GM12801 (cell line): ENCODE measurements around the gene BLTP2.

ENCODE experiments used
- TF ChIP-seq, protein P1 (sequence below): IDR thresholded peaks from one replicate; pipeline ENCODE4 v1.5.1; 2011; ENCODE audit warnings: control low read depth; ENCODE audit not compliant: insufficient read length; ENCODE audit errors: extremely low read depth

BLTP2 gene

DNA sequence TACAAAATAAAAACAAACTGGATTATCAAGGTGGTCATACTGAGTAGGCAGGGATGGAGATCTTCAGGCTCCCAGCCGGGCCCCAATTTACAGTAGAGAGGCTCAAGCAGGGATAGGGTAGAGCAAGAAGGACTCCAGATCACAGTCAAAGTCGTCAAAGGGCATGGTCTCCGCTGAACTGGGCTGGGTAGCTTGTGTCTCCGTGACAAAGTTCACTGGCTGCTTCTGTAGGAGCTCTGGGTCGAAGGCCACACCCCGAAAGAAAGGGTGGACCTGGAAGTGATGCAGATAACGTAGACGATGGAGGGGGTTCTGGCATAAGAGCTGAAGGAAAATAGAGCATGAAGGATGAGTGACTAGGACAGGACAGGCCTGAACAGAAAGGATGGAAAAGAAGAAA, 34.6 kb downstream of the BLTP2 start:
- TF ChIP-seq, protein P1, sequence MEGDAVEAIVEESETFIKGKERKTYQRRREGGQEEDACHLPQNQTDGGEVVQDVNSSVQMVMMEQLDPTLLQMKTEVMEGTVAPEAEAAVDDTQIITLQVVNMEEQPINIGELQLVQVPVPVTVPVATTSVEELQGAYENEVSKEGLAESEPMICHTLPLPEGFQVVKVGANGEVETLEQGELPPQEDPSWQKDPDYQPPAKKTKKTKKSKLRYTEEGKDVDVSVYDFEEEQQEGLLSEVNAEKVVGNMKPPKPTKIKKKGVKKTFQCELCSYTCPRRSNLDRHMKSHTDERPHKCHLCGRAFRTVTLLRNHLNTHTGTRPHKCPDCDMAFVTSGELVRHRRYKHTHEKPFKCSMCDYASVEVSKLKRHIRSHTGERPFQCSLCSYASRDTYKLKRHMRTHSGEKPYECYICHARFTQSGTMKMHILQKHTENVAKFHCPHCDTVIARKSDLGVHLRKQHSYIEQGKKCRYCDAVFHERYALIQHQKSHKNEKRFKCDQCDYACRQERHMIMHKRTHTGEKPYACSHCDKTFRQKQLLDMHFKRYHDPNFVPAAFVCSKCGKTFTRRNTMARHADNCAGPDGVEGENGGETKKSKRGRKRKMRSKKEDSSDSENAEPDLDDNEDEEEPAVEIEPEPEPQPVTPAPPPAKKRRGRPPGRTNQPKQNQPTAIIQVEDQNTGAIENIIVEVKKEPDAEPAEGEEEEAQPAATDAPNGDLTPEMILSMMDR: no peak

DNA sequence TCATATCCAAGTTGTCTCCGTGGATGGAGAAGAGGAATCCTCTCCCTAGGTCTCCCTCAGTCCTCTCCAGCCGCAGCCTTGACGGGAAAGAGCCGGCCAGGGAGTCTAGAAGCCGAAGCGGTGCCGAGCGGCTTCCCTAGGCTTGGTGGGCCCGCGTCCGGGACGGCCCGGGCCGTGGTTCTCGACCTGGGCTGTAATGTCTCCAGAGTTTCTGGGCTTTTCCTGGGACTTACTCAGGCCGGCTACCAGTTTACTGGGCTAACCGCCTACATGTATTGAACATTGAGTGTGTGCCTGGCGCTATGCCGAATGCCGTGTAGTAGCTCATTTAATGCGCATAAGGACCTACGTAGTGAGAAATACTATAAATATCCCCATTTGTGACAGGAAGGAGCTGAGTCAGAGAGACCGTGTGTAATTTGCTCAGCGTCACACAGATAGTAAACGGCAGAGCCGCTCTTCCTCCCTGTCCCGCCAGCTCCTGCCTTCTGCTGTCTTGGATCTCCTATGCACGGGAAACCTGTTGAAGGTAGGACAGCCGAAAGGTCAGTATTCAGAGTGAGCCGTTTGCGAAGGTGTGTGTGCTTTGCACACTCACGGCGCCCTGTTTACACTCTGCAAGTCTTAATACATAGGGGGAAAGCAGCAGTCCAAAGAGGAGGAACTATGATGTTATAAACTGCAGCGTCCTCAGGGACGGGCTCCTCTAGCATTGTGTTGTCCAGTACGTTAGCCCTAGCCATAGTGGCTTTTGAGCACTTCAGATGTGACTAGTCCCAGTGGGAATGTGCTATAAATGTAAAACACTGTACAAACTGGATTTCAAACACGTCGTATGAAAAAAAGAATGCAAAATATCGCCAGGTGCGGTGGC, 45.4 kb downstream of the BLTP2 start:
- TF ChIP-seq, protein P1: no peak

DNA sequence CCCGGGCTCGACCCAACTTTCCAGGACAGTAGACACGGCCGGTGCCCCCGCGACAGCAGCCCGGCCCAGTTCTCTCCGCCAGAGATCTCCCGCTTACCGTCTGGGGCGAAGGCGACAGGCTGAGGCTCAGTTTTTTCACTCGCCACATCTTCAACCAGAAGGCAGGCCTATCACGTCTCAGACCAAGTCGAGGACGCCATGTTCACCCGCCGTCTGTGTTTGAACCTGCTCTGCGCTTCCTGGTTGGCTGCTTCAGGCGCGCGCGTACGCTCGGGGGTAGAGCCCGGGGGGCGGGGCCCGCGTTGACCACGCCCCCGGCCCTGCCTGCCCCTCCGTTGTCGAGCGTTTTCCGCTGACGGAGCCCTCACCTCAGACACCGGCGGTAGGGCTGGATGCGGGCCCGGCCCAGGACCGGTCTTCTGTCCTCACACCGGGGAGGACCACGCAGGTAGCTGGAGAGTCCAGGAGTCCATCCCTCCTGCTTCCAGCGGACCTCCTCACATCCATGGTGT, 46.1 kb downstream of the BLTP2 start, which contains the start of gene SPAG5:
TSS of gene SPAG5 (minus strand) at position 227 of the 512 bp plus-strand sequence. CDS start at position 148, 79 bp downstream.
- TF ChIP-seq, protein P1: no peak

DNA sequence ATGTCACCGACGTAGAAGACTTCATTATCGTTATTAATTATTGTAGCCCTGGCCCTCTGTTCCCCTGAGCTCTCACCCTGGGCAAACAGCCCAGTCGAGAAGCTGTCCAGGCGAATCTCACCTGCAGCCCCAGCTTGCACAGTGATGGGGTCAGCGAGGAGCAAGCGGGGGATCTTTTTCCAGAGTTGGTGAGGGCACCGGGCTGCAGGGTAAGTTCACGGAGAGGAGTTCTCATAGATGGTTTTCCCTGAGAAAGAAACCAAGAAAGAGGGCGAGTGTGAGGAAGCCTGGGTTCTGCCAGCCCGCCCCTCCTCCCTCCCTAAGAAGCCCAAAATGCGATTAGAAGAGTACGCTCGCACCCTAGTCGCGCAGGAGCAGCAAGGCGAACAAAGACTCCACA, 46.6 kb downstream of the BLTP2 start:
- TF ChIP-seq, protein P1: no peak

DNA sequence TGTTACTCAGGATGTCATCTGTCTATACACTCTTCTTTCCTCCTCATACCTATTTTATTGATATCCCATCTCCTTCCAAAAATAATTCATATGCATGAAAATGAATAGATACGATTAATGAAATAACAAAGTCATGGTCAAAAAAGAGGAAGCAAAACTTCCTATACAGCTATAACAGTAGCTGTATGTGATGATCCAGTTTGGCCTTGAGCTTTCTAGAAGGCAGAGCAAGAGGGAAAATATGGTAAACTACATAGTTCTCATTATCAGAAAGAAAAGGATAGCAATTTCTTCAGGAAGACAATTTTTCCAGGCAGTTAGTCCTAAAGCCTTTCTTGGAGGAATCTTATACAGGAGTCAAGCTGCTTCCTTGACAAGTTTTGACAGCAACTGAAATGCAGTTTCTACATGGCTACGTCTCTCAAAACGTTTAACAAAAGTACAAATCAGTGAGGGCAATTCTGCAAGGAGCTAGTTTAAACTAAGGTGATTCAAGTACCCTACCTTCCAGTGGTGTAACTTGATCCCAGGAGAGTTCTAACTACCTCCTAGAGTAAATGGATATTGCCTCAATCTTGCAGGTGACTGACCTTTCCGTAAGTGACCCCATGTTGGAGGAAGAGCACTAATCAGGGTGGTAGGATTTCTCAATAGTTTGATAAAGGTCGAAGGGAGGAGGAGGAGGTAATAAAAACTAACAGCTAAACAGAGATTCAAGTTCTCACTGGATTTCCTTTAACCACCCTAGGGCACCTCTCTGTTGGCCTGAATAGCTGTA, 47.2 kb downstream of the BLTP2 start:
- TF ChIP-seq, protein P1: no peak
